ENCODE data around the gene MFAP5. TPM values are rescaled to one million over a fixed set of nuclear protein-coding genes. Genes with fewer than 3 reads are reported as not detected.

MFAP5 gene
- total RNA-seq, 1 donor from 2014 or later = 0.60 TPM

DNA sequence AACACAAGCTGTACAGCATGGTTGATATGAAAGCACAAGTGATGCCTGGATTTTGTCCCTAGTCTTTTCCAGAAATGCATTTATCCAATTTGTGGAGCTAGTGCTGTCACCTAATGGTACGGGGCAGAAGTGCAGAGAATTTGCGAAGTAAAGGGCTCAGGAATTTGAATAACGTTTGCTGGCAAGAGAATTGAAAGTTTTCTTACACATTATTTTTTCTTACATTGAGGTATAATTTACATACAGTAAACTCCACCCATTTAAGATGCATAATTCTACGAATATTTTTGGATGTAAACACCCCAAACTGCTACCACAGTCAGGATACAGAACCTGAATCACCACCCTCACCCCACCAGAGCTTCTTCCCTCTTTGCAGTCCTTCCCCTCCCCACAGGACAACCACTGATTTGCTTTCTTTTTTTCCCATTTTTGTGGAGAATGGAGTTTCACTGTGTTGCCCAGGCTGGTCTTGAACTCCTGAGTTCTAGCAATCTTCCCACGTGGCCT, 53.5 kb downstream of the MFAP5 start:
- TF ChIP-seq, protein P1, sequence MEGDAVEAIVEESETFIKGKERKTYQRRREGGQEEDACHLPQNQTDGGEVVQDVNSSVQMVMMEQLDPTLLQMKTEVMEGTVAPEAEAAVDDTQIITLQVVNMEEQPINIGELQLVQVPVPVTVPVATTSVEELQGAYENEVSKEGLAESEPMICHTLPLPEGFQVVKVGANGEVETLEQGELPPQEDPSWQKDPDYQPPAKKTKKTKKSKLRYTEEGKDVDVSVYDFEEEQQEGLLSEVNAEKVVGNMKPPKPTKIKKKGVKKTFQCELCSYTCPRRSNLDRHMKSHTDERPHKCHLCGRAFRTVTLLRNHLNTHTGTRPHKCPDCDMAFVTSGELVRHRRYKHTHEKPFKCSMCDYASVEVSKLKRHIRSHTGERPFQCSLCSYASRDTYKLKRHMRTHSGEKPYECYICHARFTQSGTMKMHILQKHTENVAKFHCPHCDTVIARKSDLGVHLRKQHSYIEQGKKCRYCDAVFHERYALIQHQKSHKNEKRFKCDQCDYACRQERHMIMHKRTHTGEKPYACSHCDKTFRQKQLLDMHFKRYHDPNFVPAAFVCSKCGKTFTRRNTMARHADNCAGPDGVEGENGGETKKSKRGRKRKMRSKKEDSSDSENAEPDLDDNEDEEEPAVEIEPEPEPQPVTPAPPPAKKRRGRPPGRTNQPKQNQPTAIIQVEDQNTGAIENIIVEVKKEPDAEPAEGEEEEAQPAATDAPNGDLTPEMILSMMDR (IDR thresholded peaks at IDR 0.05; ENCODE audit: unreplicated experiment) = peak; percentile 66
- Mint-ChIP-seq H3K4me3 (no peak overlapping the region), H3K4me1 (peaks cover 15% of the 10 kb centered on the region), H3K9me3 (no peaks in the 10 kb centered on the region), H3K27me3 (ENCODE audit: low read depth) (no peaks in the 10 kb centered on the region), H3K27ac (peak overlapping the region; percentile 44), H3K36me3 (no peaks in the 10 kb centered on the region)
- no peak for DNase-seq (ENCODE audit: low spot score in 2 of 2, unreplicated experiment in 2 of 2)

DNA sequence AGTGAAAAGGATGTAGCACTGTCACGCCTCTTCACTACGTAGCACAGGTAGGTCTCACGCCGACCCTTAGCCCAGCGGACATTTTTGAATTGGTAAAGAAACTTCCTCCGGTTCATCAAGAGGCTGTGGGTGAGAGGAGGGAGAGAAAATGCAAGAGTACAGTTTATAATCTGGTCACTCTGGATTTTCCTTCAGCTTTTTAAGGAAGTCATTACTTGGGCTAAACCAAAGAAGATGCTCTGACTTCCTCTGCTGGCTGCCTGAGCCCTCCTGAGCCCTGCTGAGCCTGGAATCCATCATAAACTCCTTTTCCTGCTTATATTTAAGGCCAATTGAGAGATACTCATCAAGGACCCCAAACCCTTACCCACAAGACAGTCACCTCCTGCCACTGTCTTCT, 55.7 kb downstream of the MFAP5 start:
- H3K36me3 Mint-ChIP-seq = no peaks in the 10 kb centered on the region
- TF ChIP-seq, protein P1 (IDR thresholded peaks at IDR 0.05; ENCODE audit: unreplicated experiment) = no peak
- H3K4me1 Mint-ChIP-seq = peaks cover 15% of the 10 kb centered on the region
- no peaks in the 10 kb centered on the region for H3K27me3 Mint-ChIP-seq (ENCODE audit: low read depth)
- no peak overlapping the region for H3K4me3 Mint-ChIP-seq
- H3K27ac Mint-ChIP-seq = no peak overlapping the region
- H3K9me3 Mint-ChIP-seq = no peaks in the 10 kb centered on the region
- DNase-seq (ENCODE audit: low spot score in 2 of 2, unreplicated experiment in 2 of 2) = no peak

DNA sequence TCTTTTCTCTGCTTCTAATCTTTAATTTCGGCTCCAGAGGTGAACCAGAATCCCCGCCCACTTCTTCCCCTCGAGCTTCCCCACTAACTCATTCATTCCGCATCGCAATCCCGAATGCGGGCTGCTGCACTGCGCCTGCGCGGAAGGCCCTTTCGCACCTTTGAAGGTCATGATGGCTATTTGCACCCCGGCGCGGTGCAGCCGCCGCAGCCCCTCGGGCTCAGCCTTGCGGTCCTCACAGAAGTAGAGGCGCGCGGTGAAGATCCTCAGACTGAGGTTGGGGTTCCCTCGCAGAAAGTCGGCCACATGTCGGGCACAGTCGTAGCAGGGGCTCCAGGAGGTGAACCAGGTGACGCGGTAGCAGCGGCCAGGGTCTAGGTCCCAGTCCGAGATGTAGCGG, 57.6 kb downstream of the MFAP5 start:
- TF ChIP-seq, protein P1 (IDR thresholded peaks at IDR 0.05; ENCODE audit: unreplicated experiment) = no peak

DNA sequence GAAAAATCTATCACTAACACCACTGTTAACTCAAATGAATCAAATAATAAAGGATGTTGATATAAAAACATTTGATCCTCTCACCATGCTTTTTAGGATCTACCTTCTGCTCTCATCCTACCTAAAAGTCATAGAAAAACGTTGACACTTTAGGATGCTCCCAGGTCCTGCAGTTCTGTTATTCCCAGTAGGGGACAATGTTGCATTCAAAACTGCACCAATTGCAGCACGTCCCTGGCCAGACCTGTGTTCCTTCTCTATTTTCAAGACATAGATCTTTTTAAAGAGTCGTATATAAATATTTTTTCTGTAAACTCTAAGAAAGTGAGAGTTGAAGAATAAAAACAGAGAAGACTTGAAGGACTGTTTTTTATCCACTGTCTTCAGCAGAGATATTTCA, 58.8 kb downstream of the MFAP5 start:
- peaks cover 2% of the 10 kb centered on the region for H3K4me1 Mint-ChIP-seq
- DNase-seq (ENCODE audit: low spot score in 2 of 2, unreplicated experiment in 2 of 2) = no peak
- no peak overlapping the region for H3K4me3 Mint-ChIP-seq
- H3K27me3 Mint-ChIP-seq (ENCODE audit: low read depth) = no peaks in the 10 kb centered on the region
- H3K36me3 Mint-ChIP-seq = no peaks in the 10 kb centered on the region
- TF ChIP-seq, protein P1 (IDR thresholded peaks at IDR 0.05; ENCODE audit: unreplicated experiment) = no peak
- no peaks in the 10 kb centered on the region for H3K9me3 Mint-ChIP-seq
- H3K27ac Mint-ChIP-seq = no peak overlapping the region

More for the DNA sequence above, 57.6 kb downstream of the MFAP5 start:
- H3K27me3 Mint-ChIP-seq (ENCODE audit: low read depth) = no peaks in the 10 kb centered on the region
- no peak overlapping the region for H3K27ac Mint-ChIP-seq
- H3K4me1 Mint-ChIP-seq = peaks cover 9% of the 10 kb centered on the region
- H3K9me3 Mint-ChIP-seq = no peaks in the 10 kb centered on the region
- H3K4me3 Mint-ChIP-seq = no peak overlapping the region
- H3K36me3 Mint-ChIP-seq = no peaks in the 10 kb centered on the region
- DNase-seq (ENCODE audit: low spot score in 2 of 2, unreplicated experiment in 2 of 2) = no peak

DNA sequence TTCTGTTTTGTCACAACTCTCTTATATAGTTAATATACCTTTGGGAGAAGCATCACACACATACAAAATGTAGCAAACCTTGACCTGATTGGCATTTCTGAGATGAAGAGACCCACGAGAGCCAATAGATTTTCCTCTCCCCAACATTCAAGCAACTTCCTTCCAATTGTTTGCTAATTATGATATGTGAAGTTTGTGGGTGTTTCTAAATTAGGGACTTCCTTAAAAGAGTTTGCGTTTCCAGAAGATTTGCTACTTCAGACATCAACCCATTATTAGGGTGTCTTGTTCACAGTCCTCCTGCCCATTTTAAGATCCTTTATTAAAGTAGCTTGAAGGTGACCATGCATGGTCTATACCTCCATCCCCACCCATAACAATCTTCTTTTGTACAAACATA, 59.3 kb downstream of the MFAP5 start:
- H3K36me3 Mint-ChIP-seq = no peaks in the 10 kb centered on the region
- no peak for DNase-seq (ENCODE audit: low spot score in 2 of 2, unreplicated experiment in 2 of 2)
- H3K27me3 Mint-ChIP-seq (ENCODE audit: low read depth) = no peaks in the 10 kb centered on the region
- no peaks in the 10 kb centered on the region for H3K9me3 Mint-ChIP-seq
- no peak overlapping the region for H3K4me3 Mint-ChIP-seq
- H3K4me1 Mint-ChIP-seq = no peaks in the 10 kb centered on the region
- no peak overlapping the region for H3K27ac Mint-ChIP-seq
- TF ChIP-seq, protein P1 (IDR thresholded peaks at IDR 0.05; ENCODE audit: unreplicated experiment) = no peak

DNA sequence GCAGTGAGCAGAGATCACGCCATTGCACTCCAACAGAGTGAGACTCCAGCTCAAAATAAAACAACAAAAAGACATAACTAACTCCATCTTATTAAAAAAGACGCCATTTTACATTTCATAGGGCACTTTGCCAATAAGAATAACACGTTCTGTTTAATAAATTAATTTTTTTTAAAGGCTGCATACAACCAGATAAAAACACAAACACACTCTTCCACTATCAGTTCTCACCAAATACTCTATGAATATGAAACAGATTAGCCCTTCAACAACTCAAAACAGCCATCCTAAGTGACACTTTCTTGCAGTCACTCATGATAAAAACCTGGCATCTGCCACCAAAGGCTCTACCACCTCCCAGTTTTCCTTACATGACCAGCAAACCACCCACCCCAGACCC, 66.1 kb downstream of the MFAP5 start:
- no peak overlapping the region for H3K4me3 Mint-ChIP-seq
- no peaks in the 10 kb centered on the region for H3K4me1 Mint-ChIP-seq
- no peak overlapping the region for H3K27ac Mint-ChIP-seq
- TF ChIP-seq, protein P1 (IDR thresholded peaks at IDR 0.05; ENCODE audit: unreplicated experiment) = no peak
- no peaks in the 10 kb centered on the region for H3K27me3 Mint-ChIP-seq (ENCODE audit: low read depth)
- H3K9me3 Mint-ChIP-seq = no peaks in the 10 kb centered on the region
- H3K36me3 Mint-ChIP-seq = no peaks in the 10 kb centered on the region
- DNase-seq (ENCODE audit: low spot score in 2 of 2, unreplicated experiment in 2 of 2) = no peak
